HG03139 (cell line): ENCODE data around the gene GRIK2.

Experiments
- ATAC-seq: cut with Tn5 transposase; IDR thresholded peaks from one replicate; pipeline ENCODE4 v1.9.1; 2021; ENCODE audit not compliant: unreplicated experiment

GRIK2 gene

GRCh38 chr6:101851911-101852310 lies 458.4 kb downstream of the GRIK2 start:
- ATAC-seq = no peak

GRCh38 chr6:101853231-101854085 lies 459.9 kb downstream of the GRIK2 start:
- no peak for ATAC-seq

- no peak for ATAC-seq
Measured at GRCh38 chr6:101876431-101876830, 482.9 kb downstream of the GRIK2 start.

GRCh38 chr6:101878554-101879276 lies 485.2 kb downstream of the GRIK2 start:
- ATAC-seq = no peak

GRCh38 chr6:101879782-101880181 lies 486.3 kb downstream of the GRIK2 start:
- ATAC-seq = no peak

GRCh38 chr6:101883505-101883904 lies 490.0 kb downstream of the GRIK2 start:
- no peak for ATAC-seq

- ATAC-seq = no peak
Measured at GRCh38 chr6:101887532-101887931, 494.0 kb downstream of the GRIK2 start.

- ATAC-seq = no peak
Measured at GRCh38 chr6:101907356-101908217, 514.1 kb downstream of the GRIK2 start.

- ATAC-seq = no peak
Measured at GRCh38 chr6:101909366-101909765, 515.9 kb downstream of the GRIK2 start.

GRCh38 chr6:101912311-101912710 lies 518.8 kb downstream of the GRIK2 start:
- no peak for ATAC-seq

- ATAC-seq = no peak
Measured at GRCh38 chr6:101918471-101918870, 525.0 kb downstream of the GRIK2 start.

GRCh38 chr6:101921829-101922450 lies 528.4 kb downstream of the GRIK2 start:
- ATAC-seq = no peak

- ATAC-seq = no peak
Measured at GRCh38 chr6:101926149-101926925, 532.8 kb downstream of the GRIK2 start.

- no peak for ATAC-seq
Measured at GRCh38 chr6:101931766-101932165, 538.3 kb downstream of the GRIK2 start.

GRCh38 chr6:101932704-101933103 lies 539.2 kb downstream of the GRIK2 start:
- ATAC-seq = no peak

GRCh38 chr6:101935732-101936131 lies 542.2 kb downstream of the GRIK2 start:
- ATAC-seq = no peak

GRCh38 chr6:101936516-101936915 lies 543.0 kb downstream of the GRIK2 start:
- no peak for ATAC-seq

- no peak for ATAC-seq
Measured at GRCh38 chr6:101937108-101937507, 543.6 kb downstream of the GRIK2 start.

GRCh38 chr6:101940391-101940790 lies 546.9 kb downstream of the GRIK2 start:
- no peak for ATAC-seq

- no peak for ATAC-seq
Measured at GRCh38 chr6:101956961-101957360, 563.5 kb downstream of the GRIK2 start.
